ENCODE measurements around the gene TRIM15.

TRIM15 gene

DNA sequence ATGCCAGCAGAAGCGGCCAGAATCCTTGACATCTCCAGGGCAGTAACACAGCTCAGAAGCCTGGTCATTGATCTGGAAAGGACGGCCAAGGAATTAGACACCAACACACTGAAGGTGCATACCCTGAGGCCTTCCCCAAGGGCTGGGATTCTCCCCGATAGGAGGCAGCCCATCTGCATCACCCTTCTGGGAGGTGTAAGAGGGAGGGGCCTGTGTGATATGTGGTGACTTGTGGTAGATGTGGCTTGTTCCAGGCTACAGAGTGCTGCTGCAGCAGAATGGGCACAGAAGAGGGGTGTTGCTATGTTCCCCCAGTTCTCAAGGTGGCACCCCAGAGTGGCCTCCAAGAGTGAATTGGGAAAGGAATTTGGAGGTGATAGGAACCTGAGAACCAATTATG is 16.2 kb upstream of the TRIM15 start:
- no peak for DNase-seq

DNA sequence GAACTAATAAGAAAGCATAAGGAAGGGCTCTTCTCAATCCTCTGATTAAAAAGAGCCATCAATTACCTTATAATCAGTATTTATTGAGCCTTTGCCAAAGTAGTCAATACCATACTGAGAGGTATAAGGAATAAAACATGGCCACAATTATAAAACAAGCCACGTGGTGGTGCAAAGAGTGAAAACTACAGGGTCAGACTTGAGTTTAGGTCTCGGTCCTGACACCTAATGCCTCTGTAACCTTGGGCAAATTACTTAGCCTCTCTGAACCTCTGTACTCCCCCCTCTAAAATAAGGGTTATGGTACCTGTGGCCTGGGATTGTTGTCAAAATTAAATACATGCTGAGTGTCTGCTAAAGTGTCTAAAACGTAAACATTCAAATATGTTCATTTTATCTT is 14.1 kb upstream of the TRIM15 start:
- DNase-seq, result no peak

- no peak for DNase-seq
Measured at GRCh38 chr6:30149858-30150550, 13.3 kb upstream of the TRIM15 start.

GRCh38 chr6:30150671-30151395 is 12.5 kb upstream of the TRIM15 start:
- DNase-seq, result no peak

DNA sequence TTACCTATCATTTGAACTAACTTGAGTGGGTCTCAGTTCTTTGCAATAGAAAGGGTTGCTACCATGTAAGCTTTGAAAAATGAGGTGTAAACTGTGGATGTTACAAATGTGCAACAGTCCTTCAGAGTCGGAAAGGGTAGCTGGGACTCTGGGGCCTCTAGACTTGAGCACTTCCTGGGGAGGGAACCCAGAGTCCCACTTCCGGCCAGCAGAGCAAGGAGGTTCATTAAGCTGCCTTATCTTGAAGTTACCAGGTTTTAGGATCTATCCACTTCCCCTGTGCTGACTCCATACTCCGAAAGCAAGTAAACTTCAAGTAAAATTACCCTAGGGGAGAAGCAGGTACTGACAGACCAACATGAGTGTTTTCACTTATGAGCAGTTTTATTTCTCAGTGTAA is 11.8 kb upstream of the TRIM15 start:
- no peak for DNase-seq

DNA sequence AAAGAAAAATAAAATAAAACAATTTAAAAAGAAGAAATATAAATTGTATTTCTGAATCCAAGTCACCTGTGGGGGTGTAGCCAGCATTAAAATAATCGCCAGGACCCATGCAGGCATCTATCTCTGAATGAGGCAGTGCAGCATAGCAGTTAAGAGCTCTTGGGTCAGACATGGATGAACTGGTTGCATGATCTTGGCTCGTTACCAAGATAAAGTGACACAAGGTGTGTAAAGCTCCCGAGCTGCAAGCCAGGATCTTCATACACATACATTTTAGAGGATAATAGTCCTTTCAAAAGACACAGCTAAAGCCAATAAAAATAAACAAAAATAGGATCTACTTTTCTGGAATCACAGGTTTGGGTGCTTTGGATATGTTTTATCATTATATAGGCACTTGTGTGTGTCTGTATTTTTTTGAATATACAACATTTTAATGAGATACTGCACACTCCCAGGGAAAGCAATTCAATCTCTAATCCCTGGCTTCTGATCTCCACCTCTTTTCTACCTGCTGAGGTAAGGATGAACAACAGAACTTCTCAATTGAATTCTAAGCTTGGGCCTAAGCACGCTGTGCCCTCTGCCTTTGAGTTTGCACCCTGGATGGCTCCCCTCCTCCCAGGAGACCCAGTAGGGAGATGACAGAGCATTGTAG is 11.2 kb upstream of the TRIM15 start:
- DNase-seq, result no peak

- DNase-seq, result no peak
Measured at GRCh38 chr6:30152910-30153610, 10.3 kb upstream of the TRIM15 start.

- no peak for DNase-seq
Measured at GRCh38 chr6:30154061-30154460, 9.3 kb upstream of the TRIM15 start.

DNA sequence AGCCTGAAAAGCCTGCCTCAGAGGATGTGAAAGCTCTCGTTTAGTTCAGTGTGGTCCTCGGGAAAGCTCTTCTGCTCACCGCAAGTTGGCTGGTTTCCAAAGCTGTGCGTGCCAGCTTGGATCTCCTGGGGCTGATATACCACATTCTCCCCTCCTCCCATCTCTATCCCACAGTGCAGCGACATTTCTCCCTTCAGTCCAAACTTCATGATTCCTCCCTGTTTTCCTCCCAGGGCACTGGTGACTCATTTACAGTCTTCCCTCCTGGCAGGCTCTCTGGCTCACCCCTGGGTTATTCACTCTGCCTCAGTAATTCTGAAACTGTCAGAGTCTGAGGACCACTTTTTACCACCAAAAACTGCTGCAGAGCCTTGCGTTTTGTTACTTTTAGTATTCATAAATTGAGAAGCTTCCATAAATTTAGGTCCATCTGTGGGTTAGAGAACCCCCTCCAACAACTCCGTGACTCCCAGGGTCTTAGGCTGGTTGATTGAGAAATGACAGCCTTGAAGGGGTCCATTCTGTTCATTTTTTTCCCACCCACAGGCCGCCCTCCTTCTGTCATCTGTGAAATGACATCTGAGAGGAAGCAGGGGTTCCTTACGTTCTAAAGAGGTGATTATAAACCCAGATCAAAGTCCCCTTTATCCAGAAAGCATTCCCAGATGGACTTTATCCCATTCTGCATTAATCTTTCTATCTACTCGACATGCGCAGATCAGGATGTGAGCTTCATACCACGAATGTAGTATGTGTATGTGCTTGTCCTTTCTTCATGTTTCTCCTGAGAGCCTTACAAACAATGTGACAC is 8.4 kb upstream of the TRIM15 start:
- no peak for DNase-seq

DNA sequence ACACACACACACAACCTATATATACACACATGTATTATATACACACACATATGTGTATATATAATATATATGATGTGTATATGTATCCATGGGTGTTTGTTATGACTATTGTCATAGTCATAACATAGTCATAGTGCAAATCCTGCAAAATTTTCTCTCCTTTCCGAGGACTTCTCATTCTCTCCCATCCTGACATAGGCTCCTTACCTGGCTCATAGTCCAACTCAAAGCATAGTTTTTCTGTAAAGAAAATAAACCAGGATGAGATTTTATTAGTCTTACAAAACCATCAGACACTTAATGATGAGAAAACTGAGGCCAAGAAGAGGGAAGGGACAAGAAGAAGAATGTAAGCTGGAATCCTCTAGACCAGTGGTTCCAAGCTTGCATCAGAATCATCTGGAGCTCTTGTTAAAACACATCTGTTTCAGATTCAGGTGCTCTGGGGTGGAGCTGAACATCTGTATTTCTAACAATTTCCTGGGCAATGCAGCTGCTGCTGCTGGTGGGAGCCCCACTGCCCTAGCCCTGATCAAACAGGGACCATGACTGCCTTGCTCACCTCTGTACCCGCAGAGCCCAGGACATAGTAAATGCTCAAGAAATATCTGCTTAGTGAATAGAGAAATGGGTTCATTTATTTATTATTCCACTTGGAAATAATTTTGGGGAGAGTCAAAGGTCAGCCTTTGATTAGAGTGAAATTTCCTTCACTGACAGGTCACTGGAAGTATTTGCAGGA is 7.7 kb upstream of the TRIM15 start:
- no peak for DNase-seq

- no peak for DNase-seq
Measured at GRCh38 chr6:30156262-30156599, 7.1 kb upstream of the TRIM15 start.

DNA sequence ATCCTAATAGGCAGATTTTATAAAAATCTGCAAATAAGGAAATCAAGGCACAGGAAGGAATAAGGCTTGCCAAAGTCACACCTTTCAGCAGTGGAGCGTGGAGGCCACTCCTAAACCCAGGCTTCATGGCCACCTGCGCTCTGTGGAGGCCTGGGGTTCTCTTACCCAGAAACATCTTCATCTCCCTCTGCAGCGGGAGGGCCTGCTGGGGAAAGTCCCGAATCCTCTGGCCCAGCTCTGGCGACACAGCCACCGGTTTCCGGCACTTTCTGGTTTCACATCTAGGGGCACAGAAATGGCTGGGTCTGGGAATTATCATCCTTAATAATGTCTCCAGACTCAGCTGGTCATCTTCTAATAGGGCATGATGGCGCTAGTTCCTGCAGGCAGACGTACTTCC is 6.6 kb upstream of the TRIM15 start:
- no peak for DNase-seq

DNA sequence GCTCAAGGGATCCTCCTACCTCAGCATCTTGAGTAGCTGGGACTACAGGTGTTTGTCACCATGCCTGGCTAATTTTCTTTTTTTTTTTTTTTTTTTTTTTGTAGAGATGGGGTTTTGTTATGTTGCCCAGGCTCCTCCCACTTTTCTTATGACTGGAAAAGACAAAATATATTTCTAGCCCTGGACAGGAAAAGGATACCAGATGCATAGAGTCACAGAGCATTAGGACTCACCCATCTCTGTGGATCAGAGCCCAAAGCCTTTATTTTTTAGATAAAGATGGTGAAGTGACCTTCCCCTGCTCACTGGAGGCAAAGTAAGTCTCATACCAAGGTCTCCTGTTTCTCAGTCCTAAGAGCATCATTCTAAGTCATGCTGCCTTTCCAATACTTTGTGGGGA is 5.8 kb upstream of the TRIM15 start:
- no peak for DNase-seq

GRCh38 chr6:30157999-30158398 is 5.3 kb upstream of the TRIM15 start:
- no peak for DNase-seq

DNA sequence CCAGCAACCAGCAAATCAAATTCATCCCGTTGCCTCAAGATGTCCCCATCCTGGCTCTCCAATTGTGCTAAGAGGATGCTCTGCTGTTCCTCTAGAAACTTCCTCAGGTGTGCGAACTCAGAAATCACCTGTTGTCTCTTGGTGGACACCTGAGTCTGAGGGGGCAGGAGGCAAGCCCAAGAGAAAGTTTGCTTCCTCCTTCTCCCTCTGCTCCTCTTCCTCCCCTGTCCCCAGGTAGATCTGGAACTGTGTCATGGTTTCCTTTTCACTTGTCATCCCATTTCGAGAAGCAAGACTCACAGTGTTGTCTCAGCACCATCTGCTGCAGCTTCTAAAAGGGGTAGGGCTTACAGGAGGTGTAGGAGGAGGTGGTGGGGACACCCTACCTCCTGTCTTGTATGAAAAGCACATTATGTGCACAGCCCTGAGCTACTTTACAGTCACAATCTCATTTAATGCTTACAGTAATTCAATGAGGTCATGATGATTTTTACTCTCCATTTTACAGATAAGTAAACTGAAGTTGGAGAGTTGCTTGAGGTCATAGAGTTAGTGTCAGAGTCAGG is 4.8 kb upstream of the TRIM15 start:
- DNase-seq, result no peak

DNA sequence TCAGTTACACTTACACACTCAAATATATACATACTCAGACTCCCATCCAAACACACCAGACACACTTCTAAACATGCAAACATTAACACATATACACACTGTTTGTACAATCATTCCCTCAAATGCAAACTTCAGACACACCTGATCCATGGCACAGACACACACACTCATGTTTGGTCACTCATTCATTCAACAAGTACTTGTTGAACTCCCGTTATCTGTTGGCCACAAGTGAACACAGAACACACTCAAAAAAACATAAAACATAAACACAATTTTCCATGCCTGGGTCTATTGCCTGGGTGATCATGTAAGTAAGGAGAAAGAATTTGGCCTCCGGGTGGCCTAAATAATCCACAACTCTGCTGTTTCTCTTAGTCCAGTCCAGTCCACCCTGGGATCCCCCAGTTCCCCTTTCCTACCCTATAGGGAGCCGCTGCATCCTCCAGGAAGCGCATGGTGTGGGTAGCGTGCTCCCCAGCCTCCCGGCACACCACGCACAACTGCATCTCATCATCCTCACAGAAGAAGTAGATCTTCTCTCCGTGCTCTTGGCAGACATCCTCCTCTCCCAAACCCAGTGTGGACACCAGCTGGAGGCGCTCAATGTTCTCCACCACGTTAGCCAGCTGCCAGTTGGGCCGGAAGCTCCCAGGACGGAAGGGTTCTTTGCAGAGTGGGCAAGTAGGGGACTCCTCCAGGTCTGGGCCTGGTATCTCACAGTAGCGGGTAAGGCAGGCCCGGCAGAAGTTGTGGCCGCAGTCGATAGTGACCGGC is 3.1 kb upstream of the TRIM15 start:
- no peak for DNase-seq

GRCh38 chr6:30160785-30161531 is 2.4 kb upstream of the TRIM15 start, which contains the start of gene TRIM10:
Gene TRIM10 (minus strand): TSS chr6:30161211. CDS start chr6:30160858, 353 bp downstream.
- no peak for DNase-seq

DNA sequence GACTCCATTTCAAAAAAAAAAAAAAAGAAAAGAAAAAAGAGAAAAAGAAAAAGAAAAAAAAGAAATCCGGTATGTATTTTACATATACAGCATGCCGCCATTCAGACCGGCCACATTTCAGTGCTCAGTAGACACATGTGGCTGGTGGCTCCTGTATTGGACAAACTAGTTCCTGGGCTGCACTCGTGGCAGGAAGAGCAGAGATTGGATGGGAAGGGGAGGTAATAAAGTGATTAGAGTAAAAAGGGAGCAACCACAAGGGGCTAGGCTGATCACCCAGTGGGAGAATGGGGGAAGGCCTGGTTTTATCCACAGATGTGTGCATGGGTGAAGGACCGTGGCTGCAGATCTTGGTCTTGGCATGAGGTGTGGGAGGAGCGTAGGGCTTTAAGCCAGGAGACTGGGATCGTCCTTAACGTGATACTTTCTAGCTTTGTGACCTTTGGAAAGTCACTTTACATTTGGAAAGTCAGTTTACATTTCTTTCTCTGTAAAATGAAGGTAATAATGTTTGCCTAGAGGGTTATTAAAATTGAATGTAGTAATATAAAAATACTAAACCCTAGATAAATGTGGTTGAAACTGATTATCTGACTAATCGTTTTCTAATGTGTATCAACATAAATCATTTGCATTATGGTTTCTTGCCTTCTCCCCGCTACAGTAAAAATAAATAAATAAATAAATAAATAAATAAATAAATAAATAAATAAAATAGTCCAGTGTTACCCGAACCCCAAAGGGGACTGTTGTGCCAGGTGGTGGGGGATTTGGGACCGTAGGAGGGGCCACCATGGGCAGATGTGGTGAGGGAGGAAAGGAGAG is 869 bp upstream of the TRIM15 start:
- no peak for DNase-seq

All from SW 1271 (cell line).